HG03135 (cell line): ENCODE results near the gene SERPINB4.
"Not testable (repeated sequence)": the region's sequence is repeated elsewhere in the genome, so short reads cannot be mapped to it uniquely, and the experiment has no call there.

Experiments used
- ATAC-seq: cut with Tn5 transposase; IDR thresholded peaks from one replicate; pipeline ENCODE4 v1.9.1; 2021; ENCODE audit warnings: mild to moderate bottlenecking, moderate library complexity; ENCODE audit not compliant: unreplicated experiment

The SERPINB4 gene

DNA sequence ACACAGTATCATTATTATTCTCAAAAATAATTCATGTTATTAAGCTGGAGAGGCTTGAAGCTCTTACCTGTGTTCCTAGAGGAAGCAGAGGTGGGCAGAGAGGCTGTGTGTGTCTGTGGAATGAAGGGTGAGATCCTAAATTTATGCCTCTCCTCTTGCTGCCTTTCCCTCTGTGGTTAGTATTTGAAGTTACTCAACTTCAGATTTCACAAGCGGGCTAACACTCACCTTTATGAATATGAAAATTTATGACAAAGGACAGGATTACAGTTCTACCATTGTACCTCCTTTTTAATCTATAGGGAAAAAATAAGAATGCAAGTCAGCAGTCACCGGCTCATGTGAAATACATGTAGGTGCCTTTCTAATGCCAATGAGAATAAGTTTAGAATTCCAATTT lies at the start of gene SERPINB4:
Gene SERPINB4, minus strand, starts transcription at position 115 of the 400 bp plus-strand sequence. CDS start 679 bp downstream, outside the sequence.
- ATAC-seq: not testable (repeated sequence)

DNA sequence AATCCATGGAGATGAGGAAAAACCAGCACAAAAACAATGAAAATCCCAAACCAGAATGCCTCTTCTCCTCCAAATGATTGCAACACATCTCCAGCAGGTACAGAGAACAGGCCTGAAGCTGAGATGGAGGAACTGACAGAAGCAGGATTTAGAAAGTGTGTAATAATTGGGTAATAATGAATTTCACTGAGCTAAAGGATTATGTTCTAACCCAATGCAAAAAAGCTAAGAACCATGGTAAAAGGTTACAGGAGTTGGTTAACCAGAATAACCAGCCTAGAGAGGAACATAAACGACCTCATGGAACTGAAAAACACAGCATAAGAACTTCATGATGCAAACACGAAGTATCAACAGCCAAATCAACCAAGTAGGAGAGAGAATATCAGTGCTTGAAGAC lies 45.0 kb upstream of the SERPINB4 start:
- ATAC-seq: no peak

DNA sequence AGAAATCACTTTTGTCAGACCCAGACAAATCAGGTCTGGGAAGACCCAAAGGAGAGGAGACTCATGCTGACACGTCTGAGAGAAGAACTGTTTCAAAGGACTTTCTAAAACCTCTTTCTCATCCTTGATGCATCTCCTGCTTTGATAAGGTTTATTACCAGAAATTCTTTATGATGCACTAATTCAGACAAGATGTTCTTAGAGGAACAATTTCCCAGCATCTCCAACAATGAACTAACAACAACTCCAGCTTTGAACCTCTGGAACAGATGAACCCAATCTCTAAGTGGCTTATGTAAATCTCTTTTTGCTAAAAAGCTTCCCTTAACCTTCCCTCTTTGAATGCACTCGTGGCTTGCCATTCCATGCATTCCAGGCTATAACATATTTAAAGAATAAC lies 42.8 kb upstream of the SERPINB4 start:
- no peak for ATAC-seq

DNA sequence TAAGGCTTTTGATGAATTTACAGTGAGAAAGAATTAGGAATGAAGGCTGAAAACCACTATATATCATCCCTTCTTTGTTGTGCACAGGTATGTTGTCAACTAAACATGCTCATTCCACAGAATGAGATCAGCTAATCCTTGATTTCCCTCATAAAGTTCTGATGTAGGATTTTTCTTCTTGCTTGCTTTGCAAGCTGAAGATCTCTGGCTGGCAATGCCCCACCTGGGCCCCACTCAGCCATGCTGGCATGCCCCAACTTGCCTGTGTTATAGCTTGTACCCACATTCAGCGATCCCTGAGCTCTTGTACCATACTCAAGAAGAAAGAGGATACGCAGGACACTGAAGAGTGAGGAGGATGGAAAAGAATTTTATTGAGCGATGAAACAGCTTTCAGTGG lies 40.7 kb upstream of the SERPINB4 start:
- ATAC-seq: no peak

DNA sequence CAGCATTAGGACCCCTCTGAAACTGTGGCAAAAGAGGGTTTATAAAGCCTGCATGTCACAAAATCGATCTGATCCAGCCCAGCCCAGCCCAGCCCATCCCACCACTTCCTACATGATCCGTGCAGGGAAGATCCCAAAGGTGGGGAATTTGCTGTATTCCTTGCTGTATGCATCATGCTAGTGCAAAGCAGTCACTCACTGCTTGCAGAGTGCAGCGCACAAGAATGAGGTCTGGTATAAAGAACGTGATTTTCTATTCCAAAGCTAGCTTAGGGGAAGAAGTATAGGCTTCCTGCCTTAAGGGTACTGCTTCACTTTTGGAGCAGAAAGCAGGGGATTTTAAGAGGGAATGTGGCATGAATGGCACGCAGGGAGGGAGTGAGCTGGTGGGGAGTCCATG lies 39.8 kb upstream of the SERPINB4 start:
- ATAC-seq: no peak

DNA sequence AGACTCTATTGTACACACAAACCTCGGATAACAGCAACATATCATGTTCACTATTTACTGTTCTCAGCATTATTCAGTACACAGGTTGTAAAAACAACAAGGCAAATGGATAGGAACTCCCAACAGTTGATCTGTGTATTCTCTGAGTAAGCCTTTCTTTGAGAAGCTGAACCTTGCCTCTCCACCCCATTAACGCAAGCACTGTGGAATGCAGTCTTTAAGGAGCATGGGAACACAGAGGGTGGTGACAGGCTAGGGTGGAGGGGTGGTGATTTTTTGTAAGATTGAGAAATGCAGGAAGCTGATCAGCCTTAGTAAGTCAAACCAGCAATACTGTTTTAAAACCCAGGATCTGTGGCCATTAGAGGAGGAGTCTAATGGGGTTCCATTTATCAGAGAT lies 39.1 kb upstream of the SERPINB4 start:
- no peak for ATAC-seq

DNA sequence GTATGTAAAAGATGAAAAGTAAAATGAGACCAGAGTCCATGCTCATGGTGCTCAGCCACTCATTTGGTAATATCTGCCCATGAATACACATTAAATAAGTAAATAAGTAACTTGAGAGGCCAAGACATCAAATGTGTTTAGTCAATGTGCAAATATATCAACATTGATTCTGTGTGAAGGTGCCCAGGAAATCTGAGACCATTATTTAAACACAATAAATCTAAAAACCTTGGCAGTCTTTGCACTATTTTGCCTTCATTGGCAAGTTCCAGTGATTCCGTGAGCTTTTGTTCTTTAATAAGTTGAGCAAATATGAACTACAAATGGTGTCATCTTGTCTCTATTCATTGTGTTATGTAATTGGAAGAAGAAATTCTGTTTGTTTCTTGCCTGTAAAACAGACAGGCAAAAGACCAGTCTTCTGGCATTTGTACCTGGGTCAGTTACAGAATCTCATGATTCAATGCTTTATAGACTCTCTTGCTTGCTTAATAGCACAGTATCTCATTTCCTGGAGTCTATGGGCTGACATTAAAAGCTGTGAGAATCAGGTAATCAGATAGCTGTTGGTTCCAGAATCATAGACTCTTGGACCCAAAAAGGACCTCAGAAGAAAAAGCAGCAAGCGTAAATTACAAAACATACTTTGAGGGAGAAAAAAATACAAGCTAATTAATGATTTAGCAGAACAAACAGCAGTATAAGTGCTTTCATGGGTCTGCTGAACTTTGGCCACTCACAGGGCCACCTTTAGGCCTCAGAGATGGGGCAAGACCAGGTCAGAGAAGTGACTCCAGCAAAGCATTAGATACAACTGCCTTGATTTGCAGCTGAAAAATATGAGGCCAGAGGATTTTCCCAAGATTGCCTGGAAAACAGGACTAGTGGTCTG lies 37.6 kb upstream of the SERPINB4 start:
- ATAC-seq: no peak

DNA sequence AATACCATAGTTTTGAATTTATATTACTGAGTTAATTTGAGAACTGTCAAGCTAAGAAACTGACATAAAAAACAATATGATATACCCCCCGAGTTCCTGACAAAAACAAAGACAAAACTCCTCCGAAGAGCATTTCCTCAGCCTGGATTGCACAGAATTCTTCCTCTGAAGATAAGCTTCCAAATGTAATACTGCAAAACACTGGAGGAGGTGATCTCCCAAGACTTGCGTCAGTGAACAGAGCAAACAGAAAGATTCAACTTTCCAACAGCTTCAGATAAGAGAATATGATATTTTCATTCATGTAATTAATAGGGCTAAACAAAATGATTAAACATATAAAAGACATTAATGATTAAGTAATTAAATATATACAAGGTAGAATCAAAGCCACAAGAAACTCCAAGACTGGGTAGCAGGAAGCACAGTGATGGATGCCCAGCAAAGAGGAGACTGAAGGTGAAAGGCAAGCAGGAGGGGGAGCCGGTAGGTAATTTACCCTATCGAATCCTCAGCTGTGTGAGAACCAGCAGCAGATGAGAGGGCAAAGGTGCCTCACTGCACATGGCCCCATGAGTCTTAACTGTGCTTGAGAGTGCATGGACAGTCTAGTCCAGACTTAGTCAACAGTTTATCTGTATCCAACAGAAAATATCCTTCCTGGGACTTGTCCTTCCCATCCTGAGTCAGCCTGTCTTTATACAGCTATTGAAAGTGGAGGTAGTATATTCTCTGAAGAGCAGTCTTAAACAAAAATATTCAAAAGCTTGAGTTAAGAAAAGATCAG lies 36.0 kb upstream of the SERPINB4 start:
- ATAC-seq: no peak

DNA sequence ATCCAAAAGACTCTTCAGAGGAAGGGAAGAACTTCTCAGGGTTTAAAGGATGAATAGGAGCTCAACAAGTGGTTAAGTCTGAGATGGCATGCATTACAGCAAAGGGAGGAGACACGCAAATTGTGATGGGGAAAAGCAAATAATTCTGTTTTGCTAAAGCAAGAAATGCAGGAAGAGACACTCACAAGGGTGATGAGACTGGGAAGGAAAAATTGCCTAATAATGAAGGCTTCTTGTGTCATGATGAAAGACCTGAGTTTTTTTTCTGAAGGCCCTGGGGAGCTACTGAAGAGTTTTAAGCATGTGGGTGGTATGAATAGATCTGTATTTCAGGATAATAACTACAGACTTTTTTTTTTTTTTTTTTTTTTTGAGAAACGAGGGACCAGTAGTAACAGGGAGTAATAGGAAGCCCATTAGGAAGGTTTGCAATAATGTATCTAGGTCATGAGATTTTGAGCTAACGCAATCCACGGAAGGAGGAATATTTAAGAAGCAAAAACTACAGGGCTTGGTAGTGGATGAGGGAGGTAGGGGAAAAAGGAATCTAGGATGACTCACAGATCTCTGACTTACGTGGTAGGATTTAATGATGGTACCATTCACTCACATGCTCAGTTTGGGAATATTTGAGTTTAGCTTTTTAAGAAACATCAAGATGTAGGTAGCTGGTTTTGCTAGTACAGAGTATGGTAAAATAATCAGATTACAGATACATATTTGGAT lies 33.6 kb upstream of the SERPINB4 start:
- no peak for ATAC-seq

DNA sequence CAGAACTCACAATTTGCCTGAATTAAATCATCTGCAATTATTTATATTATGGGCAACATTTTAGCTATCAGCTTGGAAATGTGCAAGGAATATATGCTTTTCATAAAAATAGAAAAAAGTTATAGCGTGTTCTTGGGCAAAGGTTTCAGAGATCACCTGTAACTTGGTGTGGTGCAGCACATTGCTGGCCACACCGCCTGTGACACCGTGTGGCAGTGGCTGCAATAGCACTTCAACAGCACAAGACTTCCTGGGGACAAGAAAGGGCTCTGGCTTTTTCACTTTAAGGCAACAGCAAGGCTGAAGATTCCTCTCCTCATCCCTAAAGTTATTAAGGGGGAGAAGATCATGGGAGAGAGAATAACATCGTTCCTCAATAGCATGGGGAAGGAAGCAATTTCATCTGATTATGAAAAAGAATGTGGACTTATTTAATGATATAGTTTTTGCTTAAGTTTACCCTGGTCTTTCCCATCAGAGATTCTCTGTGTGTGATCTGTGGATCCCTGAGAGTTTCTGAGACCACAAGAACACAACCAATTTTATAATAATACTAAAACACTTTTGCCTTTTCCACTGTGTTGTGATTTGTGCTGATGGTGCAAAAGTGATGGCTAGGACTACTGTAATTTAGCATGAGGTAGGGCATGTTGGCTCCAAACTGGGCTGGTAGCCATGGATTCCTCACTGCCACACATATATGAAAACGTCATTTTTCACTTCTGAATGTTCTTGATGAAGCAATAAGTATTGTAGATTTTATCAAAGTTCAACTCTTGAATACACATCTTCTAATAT lies 32.7 kb upstream of the SERPINB4 start:
- peak; percentile 60 for ATAC-seq

DNA sequence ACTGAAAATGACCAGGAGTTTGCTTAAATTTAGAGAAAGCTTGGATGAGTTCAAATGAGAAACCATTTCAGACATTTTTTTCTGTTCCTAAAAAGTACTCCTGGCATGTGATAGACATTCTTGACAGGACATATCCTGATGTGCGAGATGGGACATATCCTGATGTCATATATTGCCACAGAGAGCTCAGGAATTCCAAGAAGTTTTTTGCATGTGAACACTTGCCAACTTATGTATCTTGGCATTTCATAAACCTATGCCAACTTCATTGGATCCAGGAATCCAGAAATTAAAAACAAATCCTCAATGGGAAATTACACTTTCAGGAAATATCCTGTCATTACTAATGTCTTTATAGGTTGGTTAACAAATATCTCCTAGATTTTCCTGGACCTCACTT lies 20.5 kb upstream of the SERPINB4 start:
- ATAC-seq: no peak

DNA sequence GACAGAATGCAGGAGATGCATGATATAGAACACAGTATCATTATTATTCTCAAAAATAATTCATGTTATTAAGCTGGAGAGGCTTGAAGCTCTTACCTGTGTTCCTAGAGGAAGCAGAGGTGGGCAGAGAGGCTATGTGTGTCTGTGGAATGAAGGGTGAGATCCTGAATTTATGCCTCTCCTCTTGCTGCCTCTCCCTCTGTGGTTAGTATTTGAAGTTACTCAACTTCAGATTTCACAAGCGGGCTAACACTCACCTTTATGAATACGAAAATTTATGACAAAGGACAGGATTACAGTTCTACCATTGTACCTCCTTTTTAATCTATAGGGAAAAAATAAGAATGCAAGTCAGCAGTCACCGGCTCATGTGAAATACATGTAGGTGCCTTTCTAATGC lies 17.7 kb upstream of the SERPINB4 start, which contains the start of gene SERPINB3:
Gene SERPINB3, minus strand, starts transcription at position 144 of the 400 bp plus-strand sequence. CDS start 677 bp downstream, outside the sequence.
- ATAC-seq: not testable (repeated sequence)

DNA sequence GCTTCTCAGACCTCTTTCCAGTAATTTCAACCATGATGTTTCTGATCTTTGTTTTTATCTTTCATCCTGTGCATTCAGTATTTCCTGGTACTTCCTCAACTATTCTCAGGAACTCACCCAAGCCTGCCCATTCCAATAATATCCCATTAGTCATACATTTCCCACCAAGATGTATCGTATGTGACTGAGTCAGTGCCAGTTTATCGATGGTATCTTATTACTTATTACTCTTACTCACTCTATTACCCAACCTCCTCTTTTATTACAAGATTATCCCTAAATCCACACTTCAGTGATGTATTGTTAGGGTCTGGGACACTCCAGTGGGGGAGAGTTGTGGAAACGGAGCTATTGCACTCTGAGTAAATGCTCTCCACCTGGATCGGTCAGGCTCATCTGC lies 14.9 kb upstream of the SERPINB4 start:
- not testable (repeated sequence) for ATAC-seq

DNA sequence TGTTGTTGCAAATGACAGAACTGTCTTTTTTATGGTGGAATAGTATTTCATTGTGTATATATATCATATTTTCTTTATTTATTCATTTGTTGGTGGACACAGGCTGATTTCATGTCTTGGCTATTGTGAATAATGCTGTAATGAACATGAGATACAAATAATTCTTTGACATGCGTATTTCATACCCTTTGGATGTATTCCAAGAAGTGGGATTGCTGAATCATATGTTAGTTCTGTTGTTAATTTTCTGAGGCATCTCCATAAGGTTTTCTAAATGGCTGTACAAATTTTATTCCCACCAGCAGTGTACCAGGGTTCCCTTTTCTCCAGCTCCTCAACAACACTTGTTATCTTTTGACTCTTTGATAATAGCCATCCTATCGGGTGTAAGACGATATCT lies 6.2 kb upstream of the SERPINB4 start:
- ATAC-seq: not testable (repeated sequence)

DNA sequence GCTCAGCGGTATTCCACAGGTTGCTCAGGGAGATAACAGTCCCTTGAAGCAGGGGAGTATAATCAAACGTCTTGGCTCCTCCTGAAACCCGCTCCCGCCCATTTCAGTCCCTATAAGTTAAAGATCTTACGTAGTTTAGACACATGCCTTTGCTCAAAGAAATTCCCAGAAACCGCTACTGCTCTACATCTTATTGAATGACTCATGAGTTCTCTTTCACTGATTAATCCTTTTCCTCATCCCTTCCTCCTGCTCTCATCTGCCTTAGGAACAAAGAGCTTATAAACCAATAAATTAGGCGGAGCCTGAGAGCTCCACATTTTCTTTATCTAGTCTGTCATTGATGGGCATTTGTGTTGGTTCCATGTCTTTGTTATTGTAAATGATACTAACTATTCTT lies 4.2 kb upstream of the SERPINB4 start:
- ATAC-seq: no peak

DNA sequence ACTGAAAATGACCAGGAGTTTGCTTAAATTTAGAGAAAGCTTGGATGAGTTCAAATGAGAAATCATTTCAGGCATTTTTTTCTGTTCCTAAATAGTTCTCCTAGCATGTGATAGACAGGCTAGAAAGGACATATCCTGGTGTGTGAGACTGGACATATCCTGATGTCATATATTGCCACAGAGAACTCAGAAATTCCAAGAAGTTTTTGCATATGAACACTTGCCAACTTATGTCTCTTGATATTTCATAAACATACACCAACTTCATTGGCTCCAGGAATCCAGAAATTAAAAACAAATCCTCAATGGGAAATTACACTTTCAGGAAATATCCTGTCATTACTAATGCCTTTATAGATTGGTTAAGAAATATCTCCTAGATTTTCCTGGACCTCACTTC lies 2.9 kb upstream of the SERPINB4 start:
- ATAC-seq: no peak

DNA sequence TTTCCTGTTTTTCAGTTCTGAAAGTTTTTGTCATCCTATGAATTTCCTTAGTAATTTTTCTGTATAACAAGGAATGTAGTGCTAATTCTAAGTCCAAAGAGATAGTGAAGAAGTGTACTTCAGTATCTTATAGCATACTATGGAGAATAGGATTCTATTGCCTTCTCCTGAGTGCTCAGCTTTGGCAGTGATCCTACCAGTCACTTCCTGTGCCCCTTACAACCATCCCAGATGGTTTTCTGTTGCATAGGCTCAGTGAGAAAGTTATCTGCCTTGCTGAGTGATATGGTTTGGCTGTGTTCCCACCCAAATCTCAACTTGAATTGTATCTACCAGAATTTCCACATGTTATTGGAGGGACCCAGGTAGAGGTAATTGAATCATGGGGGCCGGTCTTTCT lies 638 bp upstream of the SERPINB4 start:
- ATAC-seq: not testable (repeated sequence)

DNA sequence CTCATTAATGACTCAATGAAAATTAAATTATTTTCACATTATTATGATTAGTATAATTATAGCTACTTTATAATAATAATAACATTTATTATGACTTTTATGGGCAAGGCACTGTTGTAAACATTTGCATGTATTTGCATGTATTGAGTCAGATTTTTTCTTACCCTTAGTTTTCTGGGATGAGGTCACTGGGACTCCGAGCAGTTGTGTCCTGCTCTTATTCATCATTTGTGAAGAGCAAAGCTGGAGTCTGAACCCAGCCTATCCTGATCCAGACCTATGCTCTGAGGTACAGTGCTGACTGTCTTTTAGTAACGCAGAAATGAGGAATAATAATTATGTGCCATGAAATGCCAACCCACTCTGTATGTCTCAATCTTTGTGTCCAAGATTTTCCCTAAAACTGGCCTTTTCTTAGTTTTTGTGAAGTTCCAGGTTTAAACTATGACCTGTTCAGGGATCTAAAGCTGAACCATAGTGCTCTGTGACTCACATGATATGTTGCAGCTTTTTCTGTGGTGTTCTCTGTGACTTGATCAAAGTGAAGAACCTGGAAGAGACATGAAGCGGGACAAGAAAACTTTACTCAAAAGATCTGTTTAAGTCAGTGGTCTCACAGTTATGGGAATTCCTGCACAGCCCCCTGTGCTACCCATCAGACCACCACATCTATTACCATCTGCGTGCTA lies 1.2 kb downstream of the SERPINB4 start:
- ATAC-seq: not testable (repeated sequence)

DNA sequence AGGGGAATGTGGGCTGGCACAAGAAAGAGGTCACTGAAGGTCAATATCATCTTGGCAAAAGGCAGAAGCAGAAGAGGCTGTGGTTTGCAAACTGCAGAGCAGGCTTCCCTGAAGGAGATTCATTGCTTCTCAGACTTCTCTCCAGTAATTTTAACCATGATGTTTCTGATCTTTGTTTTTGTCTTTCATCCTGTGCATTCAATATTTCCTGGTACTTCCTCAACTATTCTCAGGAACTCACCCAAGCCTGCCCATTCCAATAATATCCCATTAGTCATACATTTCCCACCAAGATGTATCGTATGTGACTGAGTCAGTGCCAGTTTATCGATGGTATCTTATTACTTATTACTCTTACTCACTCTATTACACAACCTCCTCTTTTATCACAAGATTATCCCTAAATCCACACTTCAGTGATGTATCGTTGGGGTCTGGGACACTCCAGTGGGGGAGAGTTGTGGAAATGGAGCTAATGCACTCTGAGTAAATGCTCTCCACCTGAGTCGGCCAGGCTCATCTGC lies 2.8 kb downstream of the SERPINB4 start:
- not testable (repeated sequence) for ATAC-seq
